ENCODE data around the gene MYO18B.

- TF ChIP-seq CTCF (IDR thresholded peaks at IDR 0.05; ENCODE audit: extremely low read depth in 1 of 2, insufficient read depth in 1 of 2, low read depth in 1 of 2, low read length in 2 of 2) (no peak), EZH2 (IDR thresholded peaks at IDR 0.05; ENCODE audit: borderline replicate concordance, low read depth, low read length, severe bottlenecking) (no peak), POLR2AphosphoS5 (IDR thresholded peaks at IDR 0.05; ENCODE audit: insufficient read depth, low read depth, low read length) (no peak), POLR2A (IDR thresholded peaks at IDR 0.05; ENCODE audit: low read depth, low read length) (no peak), JUN (IDR thresholded peaks at IDR 0.05; ENCODE audit: borderline replicate concordance, insufficient read depth, insufficient read length, low read depth) (no peak), MAX (IDR thresholded peaks at IDR 0.05; ENCODE audit: insufficient read depth, insufficient read length) (no peak), GATA2 (IDR thresholded peaks at IDR 0.05; ENCODE audit: insufficient read depth, insufficient read length, low read depth, low read length) (no peak)
Observed at GRCh38 chr22:25817092-25817943, 75.3 kb downstream of the MYO18B start.

All from endothelial cell of umbilical vein (primary cell).